Measurements from ENCODE around the gene SRSF6. TPM values are rescaled to one million over a fixed set of nuclear protein-coding genes. Genes with fewer than 3 reads are reported as not detected.

The SRSF6 gene
- total RNA-seq, 1 experiment from 2014 or later, result 77.3 TPM

- no TSS peak for BruUV-seq (replicated peaks)
- peak within 1 kb of the TSS; percentile 85 for H3K4me3 ChIP-seq (ENCODE audit: low read length)
- intact Hi-C loops (cut with micrococcal nuclease), result no loop called here
- H3K36me3 ChIP-seq (ENCODE audit: low read depth, low read length), result no peaks in the 10 kb centered on the region
- no peaks in the 10 kb centered on the region for H3K9me3 ChIP-seq (ENCODE audit: low read length)
- POLR2A ChIA-PET (ENCODE audit: unreplicated experiment), result no interaction called here
- peaks cover 20% of the 10 kb centered on the region for H3K27me3 ChIP-seq (ENCODE audit: low read length)
- peak within 1 kb of the TSS; percentile 94 for H3K4me2 ChIP-seq (ENCODE audit: low read length)
- no peaks in the 10 kb centered on the region for H4K20me1 ChIP-seq (ENCODE audit: low read length)
- peak; percentile 22; the same call in 1 of the 2 replicates for TF ChIP-seq EZH2phosphoT487 (IDR thresholded peaks at IDR 0.05; ENCODE audit: borderline replicate concordance, low read length)
- TF ChIP-seq EZH2 (IDR thresholded peaks at IDR 0.05; ENCODE audit: low read length, unreplicated experiment), result no peak
- peak within 1 kb of the TSS; percentile 53; the same call in 1 of the 2 replicates for H3K9ac ChIP-seq (ENCODE audit: low read length)
- no peaks in the 10 kb centered on the region for H3K9me2 ChIP-seq (replicated peaks; ENCODE audit: low read length)
- no peaks in the 10 kb centered on the region for H3F3A ChIP-seq (ENCODE audit: low read length, unreplicated experiment)
- no peaks in the 10 kb centered on the region for H3K79me2 ChIP-seq (ENCODE audit: low read length)
- CTCF ChIA-PET, result interaction anchor here (0.7 kb wide), 1 partner anchor 1349 kb away, joined by 4 read pairs; no protein-coding TSS in a partner anchor
- no peak within 1 kb of the TSS for H3K27ac ChIP-seq (ENCODE audit: low read length)
- DNase-seq (peak; percentile 51), ATAC-seq (peak; percentile 92)
- H3K4me1 ChIP-seq (ENCODE audit: insufficient read depth, low read length), result peaks cover 7% of the 10 kb centered on the region
- peak within 1 kb of the TSS; percentile 89 for H2AFZ ChIP-seq (ENCODE audit: low read length)
These were observed 49.7 kb downstream of the SRSF6 start, which contains the start of gene L3MBTL1 for GRCh38 chr20:43507150-43508080. Gene L3MBTL1, plus strand, starts transcription at chr20:43507697. Its CDS starts 5,807 bp downstream, at chr20:43513504.

- H3K4me2 ChIP-seq (ENCODE audit: low read length), result peak overlapping the region; percentile 94
- ATAC-seq (no peak), DNase-seq (peak; percentile 22)
- H3K9me2 ChIP-seq (replicated peaks; ENCODE audit: low read length), result no peaks in the 10 kb centered on the region
- POLR2A ChIA-PET (ENCODE audit: unreplicated experiment), result no interaction called here
- H3K36me3 ChIP-seq (ENCODE audit: low read depth, low read length), result no peaks in the 10 kb centered on the region
- BruUV-seq (replicated peaks), result TSS peak; percentile 66
- no peaks in the 10 kb centered on the region for H3F3A ChIP-seq (ENCODE audit: low read length, unreplicated experiment)
- intact Hi-C loops (cut with micrococcal nuclease), result no loop called here
- TF ChIP-seq EZH2 (IDR thresholded peaks at IDR 0.05; ENCODE audit: low read length, unreplicated experiment) (no peak), EZH2phosphoT487 (IDR thresholded peaks at IDR 0.05; ENCODE audit: borderline replicate concordance, low read length) (no peak), CTCF (conservative IDR thresholded peaks at IDR 0.05; ENCODE audit: low read depth, low read length) (no peak)
- H3K4me3 ChIP-seq (ENCODE audit: low read length), result peak overlapping the region; percentile 85
- no peaks in the 10 kb centered on the region for H3K79me2 ChIP-seq (ENCODE audit: low read length)
- H3K9me3 ChIP-seq (ENCODE audit: low read length), result no peaks in the 10 kb centered on the region
- H3K9ac ChIP-seq (ENCODE audit: low read length), result peak overlapping the region; percentile 53; the same call in 1 of the 2 replicates
- no peak overlapping the region for H3K27ac ChIP-seq (ENCODE audit: low read length)
- H3K27me3 ChIP-seq (ENCODE audit: low read length), result peaks cover 14% of the 10 kb centered on the region
- H3K4me1 ChIP-seq (ENCODE audit: insufficient read depth, low read length), result peaks cover 7% of the 10 kb centered on the region
- peak overlapping the region; percentile 89 for H2AFZ ChIP-seq (ENCODE audit: low read length)
- no peaks in the 10 kb centered on the region for H4K20me1 ChIP-seq (ENCODE audit: low read length)
- CTCF ChIA-PET, result interaction anchor here (0.7 kb wide), 1 partner anchor 1348 kb away, joined by 4 read pairs; no protein-coding TSS in a partner anchor
These were observed 50.4 kb downstream of the SRSF6 start for GRCh38 chr20:43508106-43508505.

GRCh38 chr20:43508604-43509040 lies 50.9 kb downstream of the SRSF6 start:
- intact Hi-C loops (cut with micrococcal nuclease), result no loop called here
- TF ChIP-seq CTCF (conservative IDR thresholded peaks at IDR 0.05; ENCODE audit: low read depth, low read length), result no peak
- TF ChIP-seq EZH2phosphoT487 (IDR thresholded peaks at IDR 0.05; ENCODE audit: borderline replicate concordance, low read length), result no peak
- TF ChIP-seq EZH2 (IDR thresholded peaks at IDR 0.05; ENCODE audit: low read length, unreplicated experiment), result no peak
- Histone ChIP-seq H3K4me3 (ENCODE audit: low read length) (peak overlapping the region; percentile 85; the same call in 1 of the 2 replicates), H3F3A (ENCODE audit: low read length, unreplicated experiment) (no peaks in the 10 kb centered on the region), H3K36me3 (ENCODE audit: low read depth, low read length) (no peaks in the 10 kb centered on the region), H3K27me3 (ENCODE audit: low read length) (peaks cover 14% of the 10 kb centered on the region), H3K9me2 (replicated peaks; ENCODE audit: low read length) (no peaks in the 10 kb centered on the region), H2AFZ (ENCODE audit: low read length) (no peak overlapping the region), H3K4me2 (ENCODE audit: low read length) (peak overlapping the region; percentile 94), H3K9me3 (ENCODE audit: low read length) (no peaks in the 10 kb centered on the region), H3K79me2 (ENCODE audit: low read length) (no peaks in the 10 kb centered on the region), H4K20me1 (ENCODE audit: low read length) (no peaks in the 10 kb centered on the region), H3K9ac (ENCODE audit: low read length) (no peak overlapping the region), H3K4me1 (ENCODE audit: insufficient read depth, low read length) (peaks cover 12% of the 10 kb centered on the region), H3K27ac (ENCODE audit: low read length) (no peak overlapping the region)
- no peak for ATAC-seq
- ChIA-PET CTCF (interaction anchor here (0.7 kb wide), 1 partner anchor 1347 kb away, joined by 4 read pairs; no protein-coding TSS in a partner anchor), POLR2A (ENCODE audit: unreplicated experiment) (no interaction called here)
- no TSS peak for BruUV-seq (replicated peaks)
- no peak for DNase-seq
